Anterior cingulate cortex (tissue), 58 donors: ENCODE results near the gene LBR.
"Not testable (repeated sequence)": the region's sequence is repeated elsewhere in the genome, so short reads cannot be mapped to it uniquely, and the experiment has no call there.

ENCODE experiments used
- DNase-seq, 58 donors: peaks; one replicate each; lab custom pipeline; 2025; lab: John Stamatoyannopoulos, UW

Gene LBR

GRCh38 chr1:225388372-225388771 lies 39.5 kb downstream of the LBR start:
- DNase-seq, result no peak

- not testable (repeated sequence) for DNase-seq
Observed at GRCh38 chr1:225386860-225387259, 41.0 kb downstream of the LBR start.

- no peak for DNase-seq
Observed at GRCh38 chr1:225380691-225381090, 47.1 kb downstream of the LBR start.

- no peak for DNase-seq
Observed at GRCh38 chr1:225378880-225379279, 49.0 kb downstream of the LBR start.

- DNase-seq, result no peak
Observed at GRCh38 chr1:225374996-225375395, 52.8 kb downstream of the LBR start.

- no peak for DNase-seq
Observed at GRCh38 chr1:225373155-225373554, 54.7 kb downstream of the LBR start.

- no peak for DNase-seq
Observed at GRCh38 chr1:225371366-225372010, 56.4 kb downstream of the LBR start.

- no peak for DNase-seq
Observed at GRCh38 chr1:225368036-225368552, 59.7 kb downstream of the LBR start.

- no peak for DNase-seq
Observed at GRCh38 chr1:225366552-225366951, 61.3 kb downstream of the LBR start.

- DNase-seq, result no peak
Observed at GRCh38 chr1:225366018-225366417, 61.8 kb downstream of the LBR start.

- DNase-seq, result no peak
Observed at GRCh38 chr1:225364439-225364838, 63.4 kb downstream of the LBR start.

GRCh38 chr1:225362805-225363204 lies 65.0 kb downstream of the LBR start:
- no peak for DNase-seq

GRCh38 chr1:225361176-225361575 lies 66.7 kb downstream of the LBR start:
- no peak for DNase-seq

- no peak for DNase-seq
Observed at GRCh38 chr1:225360119-225360518, 67.7 kb downstream of the LBR start.

- no peak for DNase-seq
Observed at GRCh38 chr1:225355863-225356262, 72.0 kb downstream of the LBR start.

GRCh38 chr1:225354906-225355305 lies 72.9 kb downstream of the LBR start:
- DNase-seq, result no peak
